Thoracic aorta (tissue), 2 donors: ENCODE measurements around the gene BRD4. TPM values are rescaled to one million over a fixed set of nuclear protein-coding genes. Genes with fewer than 3 reads are reported as not detected.

Source experiments
- ATAC-seq: fragments of 150-250 bp; one replicate; pipeline ENCODE4 v1.8.0; 2017; ENCODE audit warnings: low read depth; ENCODE audit not compliant: insufficient number of reproducible peaks, low FRiP score
- DNase-seq: peaks from one replicate; pipeline ENCODE4 v3.0.0-alpha.2; 2020; ENCODE audit warnings: low spot score
- H3K27ac ChIP-seq, 2 donors: fragments of 200-600 bp; sonication (generic); 1 replicate in 1 of 2; 2 replicates in 1 of 2; pipeline ENCODE4 v1.5.1; 2016; ENCODE audit warnings: mild to moderate bottlenecking in 2 of 2, moderate library complexity in 2 of 2
- H3K27me3 ChIP-seq: fragments of 200-600 bp; sonication (generic); replicated peaks from 2 replicates; pipeline ENCODE4 v1.6.0; 2016; ENCODE audit warnings: mild to moderate bottlenecking; ENCODE audit not compliant: insufficient read depth
- H3K36me3 ChIP-seq: fragments of 200-600 bp; sonication (generic); one replicate; pipeline ENCODE4 v1.5.1; 2016
- H3K4me1 ChIP-seq, 2 donors: fragments of 200-600 bp; sonication (generic); 1 replicate in 1 of 2; 2 replicates in 1 of 2; pipeline versions ENCODE4 v1.5.1 to v1.6.0; 2016; ENCODE audit warnings: low read depth in 2 of 2, mild to moderate bottlenecking in 1 of 2; ENCODE audit not compliant: control insufficient read depth in 1 of 2
- H3K4me3 ChIP-seq: fragments of 200-600 bp; sonication (generic); 2 replicates; pipeline ENCODE4 v1.5.1; 2016; ENCODE audit warnings: mild to moderate bottlenecking
- H3K9me3 ChIP-seq: fragments of 200-600 bp; sonication (generic); 2 replicates; pipeline ENCODE4 v1.5.1; 2016
- CTCF ChIP-seq: fragments of 200-600 bp; sonication (generic); IDR thresholded peaks from one replicate; pipeline ENCODE4 v1.5.1; 2019; ENCODE audit warnings: antibody characterized with exemption
- total RNA-seq, 2 donors: library from RNA; depleted of rRNA; stranded (reverse); fragments of >200 nt; gene quantifications; one replicate each; pipeline versions ENCODE4 v1.1.0 to v1.2.3, GENCODE V29; 2016

BRD4 gene
- total RNA-seq, 2 donors from 2014 or later = 49.0 to 70.9 TPM

- Histone ChIP-seq H3K36me3 (no peaks in the 10 kb centered on the region), H3K27me3 (no peaks in the 10 kb centered on the region), H3K27ac (peak overlapping the region in 1 of 2 donors; percentile 9), H3K4me1 (peaks cover 69 to 81% of the 10 kb centered on the region in 2 donors), H3K9me3 (no peaks in the 10 kb centered on the region), H3K4me3 (no peak overlapping the region)
- no peak for TF ChIP-seq CTCF
- DNase-seq = no peak
- ATAC-seq = no peak
Measured at GRCh38 chr19:15328312-15328711, 4.0 kb downstream of the BRD4 start.

GRCh38 chr19:15324791-15325519 is 7.4 kb downstream of the BRD4 start:
- Histone ChIP-seq H3K27me3 (no peaks in the 10 kb centered on the region), H3K36me3 (no peaks in the 10 kb centered on the region), H3K9me3 (no peaks in the 10 kb centered on the region), H3K27ac (peak overlapping the region; percentile 52 to 73), H3K4me3 (peak overlapping the region; percentile 2), H3K4me1 (peaks cover 89 to 98% of the 10 kb centered on the region in 2 donors)
- DNase-seq (no peak), ATAC-seq (no peak)
- TF ChIP-seq CTCF = no peak

GRCh38 chr19:15323496-15324235 is 8.7 kb downstream of the BRD4 start:
- DNase-seq (no peak), ATAC-seq (peak; percentile 13)
- Histone ChIP-seq H3K36me3 (no peaks in the 10 kb centered on the region), H3K27ac (peak overlapping the region; percentile 52 to 73), H3K27me3 (no peaks in the 10 kb centered on the region), H3K9me3 (no peaks in the 10 kb centered on the region), H3K4me1 (peaks cover 91 to 98% of the 10 kb centered on the region in 2 donors), H3K4me3 (peak overlapping the region; percentile 12)
- TF ChIP-seq CTCF = no peak

DNA sequence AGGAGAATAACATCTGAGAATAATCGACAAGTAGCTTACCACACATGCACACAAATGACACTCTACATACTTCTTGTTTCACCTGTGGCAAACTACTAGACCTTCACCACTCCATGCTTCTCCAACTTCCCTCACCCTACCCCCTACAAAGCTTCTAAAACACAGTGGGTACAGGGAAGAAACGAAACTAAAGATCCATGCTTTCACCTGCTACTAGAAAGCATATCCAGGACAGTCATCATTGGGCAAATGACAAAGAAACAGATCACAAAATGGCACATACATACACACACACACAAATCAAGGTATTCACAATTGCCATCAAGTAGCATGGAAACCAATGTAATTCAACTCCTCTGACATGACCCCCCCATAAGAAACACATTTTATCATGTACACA is 10.6 kb downstream of the BRD4 start:
- H3K27ac ChIP-seq = peak overlapping the region in 1 of 2 donors; percentile 63
- ATAC-seq = no peak
- peaks cover 91 to 98% of the 10 kb centered on the region in 2 donors for H3K4me1 ChIP-seq

More for the DNA sequence above, 10.6 kb downstream of the BRD4 start:
- H3K9me3 ChIP-seq = no peaks in the 10 kb centered on the region
- TF ChIP-seq CTCF = no peak
- no peak overlapping the region for H3K4me3 ChIP-seq
- H3K36me3 ChIP-seq = no peaks in the 10 kb centered on the region
- no peak for DNase-seq
- no peaks in the 10 kb centered on the region for H3K27me3 ChIP-seq
